H9 (cell line): ENCODE results near the gene PCCA. TPM values are rescaled to one million over a fixed set of nuclear protein-coding genes. Genes with fewer than 3 reads are reported as not detected.

Experiments
- DNase-seq: peaks from one replicate; pipeline ENCODE4 v3.0.0-alpha.2; 2017
- H2AFZ ChIP-seq: one replicate; pipeline ENCODE4 v1.6.1; 2013; ENCODE audit warnings: mild to moderate bottlenecking, low read length, control low read depth, moderate library complexity
- H2AK5ac ChIP-seq: 2 replicates; pipeline ENCODE4 v1.6.1; 2013; ENCODE audit warnings: low read length, control low read depth, mixed read lengths; ENCODE audit not compliant: insufficient read length
- H2BK120ac ChIP-seq: one replicate; pipeline ENCODE4 v1.6.1; 2013; ENCODE audit warnings: low read depth, mild to moderate bottlenecking, low read length, control low read depth, inconsistent platforms; ENCODE audit not compliant: poor library complexity, severe bottlenecking
- H2BK12ac ChIP-seq: 2 replicates; pipeline ENCODE4 v1.6.1; 2013; ENCODE audit warnings: low read length, control low read depth, mixed read lengths, low read depth; ENCODE audit not compliant: insufficient read length
- H2BK15ac ChIP-seq: 2 replicates; pipeline ENCODE4 v1.6.1; 2013; ENCODE audit warnings: low read depth, low read length, control low read depth
- H2BK20ac ChIP-seq: one replicate; pipeline ENCODE4 v1.6.1; 2013; ENCODE audit warnings: low read depth, mild to moderate bottlenecking, low read length, control low read depth, inconsistent platforms; ENCODE audit not compliant: poor library complexity, severe bottlenecking
- H2BK5ac ChIP-seq: 2 replicates; pipeline ENCODE4 v1.6.1; 2013; ENCODE audit warnings: low read length, control low read depth, mixed read lengths; ENCODE audit not compliant: insufficient read length
- H3K14ac ChIP-seq: 2 replicates; pipeline ENCODE4 v1.6.1; 2013; ENCODE audit warnings: low read length, control low read depth; ENCODE audit not compliant: insufficient read depth
- H3K18ac ChIP-seq: 2 replicates; pipeline ENCODE4 v1.6.1; 2013; ENCODE audit warnings: low read depth, mild to moderate bottlenecking, mixed read lengths, low read length, control low read depth; ENCODE audit not compliant: insufficient read length
- H3K23ac ChIP-seq: 2 replicates; pipeline ENCODE4 v1.6.1; 2013; ENCODE audit warnings: low read length, control low read depth, mixed read lengths, low read depth; ENCODE audit not compliant: insufficient read length
- H3K23me2 ChIP-seq: 2 replicates; pipeline ENCODE4 v1.6.1; 2013; ENCODE audit warnings: low read depth, mild to moderate bottlenecking, mixed read lengths, low read length, control low read depth; ENCODE audit not compliant: insufficient read length, poor library complexity, severe bottlenecking
- H3K27ac ChIP-seq: 2 replicates; pipeline ENCODE4 v1.5.1; 2013; ENCODE audit warnings: low read length, control low read depth, mixed read lengths, low read depth; ENCODE audit not compliant: insufficient read length
- H3K27me3 ChIP-seq: 2 replicates; pipeline ENCODE4 v1.6.1; 2013; ENCODE audit warnings: low read length, control low read depth, inconsistent platforms; ENCODE audit not compliant: insufficient read depth
- H3K4ac ChIP-seq: 2 replicates; pipeline ENCODE4 v1.6.1; 2013; ENCODE audit warnings: low read depth, mild to moderate bottlenecking, control low read depth, inconsistent platforms, low read length, moderate library complexity
- H3K4me1 ChIP-seq: 2 replicates; pipeline ENCODE4 v1.6.1; 2013; ENCODE audit warnings: low read length, control low read depth, inconsistent platforms; ENCODE audit not compliant: insufficient read depth
- H3K4me2 ChIP-seq: 2 replicates; pipeline ENCODE4 v1.6.1; 2013; ENCODE audit warnings: low read length, control low read depth, mixed read lengths; ENCODE audit not compliant: insufficient read length, insufficient read depth
- H3K56ac ChIP-seq: 2 replicates; pipeline ENCODE4 v1.6.1; 2013; ENCODE audit warnings: low read depth, mild to moderate bottlenecking, mixed read lengths, low read length, control low read depth; ENCODE audit not compliant: insufficient read length
- H3K79me1 ChIP-seq: 2 replicates; pipeline ENCODE4 v1.6.1; 2013; ENCODE audit warnings: low read depth, mild to moderate bottlenecking, moderate library complexity, low read length, control low read depth, inconsistent platforms; ENCODE audit not compliant: insufficient read depth, poor library complexity, severe bottlenecking
- H3K79me2 ChIP-seq: 2 replicates; pipeline ENCODE4 v1.6.1; 2013; ENCODE audit warnings: low read length, control low read depth, inconsistent platforms; ENCODE audit not compliant: insufficient read depth
- H3K9ac ChIP-seq: 2 replicates; pipeline ENCODE4 v1.6.1; 2013; ENCODE audit warnings: low read length, control low read depth, mixed read lengths; ENCODE audit not compliant: insufficient read length; ENCODE audit errors: extremely low read depth
- H3K9me3 ChIP-seq: one replicate; pipeline ENCODE4 v1.6.1; 2013; ENCODE audit warnings: low read depth, low read length, inconsistent platforms; ENCODE audit not compliant: control insufficient read depth
- H3T11ph ChIP-seq: one replicate; pipeline ENCODE4 v1.6.1; 2013; ENCODE audit warnings: mild to moderate bottlenecking, low read length, control low read depth, inconsistent platforms
- H4K20me1 ChIP-seq: one replicate; pipeline ENCODE4 v1.6.1; 2013; ENCODE audit not compliant: control insufficient read depth, insufficient read length, insufficient read depth
- H4K5ac ChIP-seq: 2 replicates; pipeline ENCODE4 v1.6.1; 2013; ENCODE audit warnings: low read depth, mild to moderate bottlenecking, mixed read lengths, low read length, control low read depth; ENCODE audit not compliant: insufficient read length
- H4K8ac ChIP-seq: replicated peaks from 2 replicates; pipeline ENCODE4 v1.6.1; 2013; ENCODE audit warnings: low read length, control low read depth, mixed read lengths, low read depth; ENCODE audit not compliant: insufficient read length
- H4K91ac ChIP-seq: 2 replicates; pipeline ENCODE4 v1.6.1; 2013; ENCODE audit warnings: low read depth, mild to moderate bottlenecking, moderate library complexity, mixed read lengths, low read length, control low read depth; ENCODE audit not compliant: insufficient read length
- H3K27ac Mint-ChIP-seq, 3 experiments: 2 replicates in 2 of 3; 3 replicates in 1 of 3; pipeline ENCODE4 v1.8.0; 2020 to 2021; ENCODE audit warnings: mixed read lengths in 3 of 3, mild to moderate bottlenecking in 1 of 3, moderate library complexity in 1 of 3
- H3K27me3 Mint-ChIP-seq: 2 replicates; pipeline ENCODE4 v1.8.0; 2021; ENCODE audit warnings: low read depth, mild to moderate bottlenecking, moderate library complexity, mixed read lengths
- H3K36me3 Mint-ChIP-seq, 3 experiments: 2 replicates in 2 of 3; 3 replicates in 1 of 3; pipeline ENCODE4 v1.8.0; 2020 to 2021; ENCODE audit warnings: low read depth in 3 of 3, mixed read lengths in 3 of 3; ENCODE audit not compliant: insufficient read depth in 1 of 3
- H3K4me1 Mint-ChIP-seq, 2 experiments: 2 replicates each; pipeline ENCODE4 v1.8.0; 2020; ENCODE audit warnings: mixed read lengths in 2 of 2
- H3K4me3 Mint-ChIP-seq, 2 experiments: 2 replicates in 1 of 2; 3 replicates in 1 of 2; pipeline ENCODE4 v1.8.0; 2020 to 2021; ENCODE audit warnings: mild to moderate bottlenecking in 2 of 2, mixed read lengths in 2 of 2, moderate library complexity in 1 of 2
- H3K9me3 Mint-ChIP-seq, 2 experiments: 2 replicates in 1 of 2; 3 replicates in 1 of 2; pipeline ENCODE4 v1.8.0; 2020; ENCODE audit warnings: mild to moderate bottlenecking in 2 of 2, mixed read lengths in 2 of 2, moderate library complexity in 1 of 2
- CTCF ChIP-seq: fragments of 200-600 bp; sonication (generic); conservative IDR thresholded peaks from 3 replicates; pipeline ENCODE4 v1.8.0; 2021; ENCODE audit warnings: antibody characterized with exemption, mild to moderate bottlenecking
- WGBS: extraction: QIAGEN DNeasy Blood & Tissue Kit; methylation state at CpG from one replicate; pipeline ENCODE4 v1.1.7; 2013; ENCODE audit warnings: missing lambda C conversion rate, low lambda C conversion rate, mixed read lengths; ENCODE audit not compliant: insufficient read length; ENCODE audit errors: extremely low coverage; 5-methylcytosine and 5-hydroxymethylcytosine counted together
- total RNA-seq: library from RNA; stranded (reverse); gene quantifications from 2 replicates; pipeline ENCODE4 v1.2.1, GENCODE V29; 2021

Gene PCCA
- total RNA-seq, 1 experiment from 2014 or later, result 56.5 TPM

- peak overlapping the region; percentile 82 to 94 (median 82) for H3K27ac Mint-ChIP-seq
- no CpG with 5 or more reads among the region's 4 CpGs for WGBS
- H2AFZ ChIP-seq, result no peak overlapping the region
These were observed 352.0 kb downstream of the PCCA start for GRCh38 chr13:100440751-100441425.

More at GRCh38 chr13:100440751-100441425, 352.0 kb downstream of the PCCA start:
- no peaks in the 10 kb centered on the region for H3K9me3 ChIP-seq
- H3K4me2 ChIP-seq, result no peak overlapping the region
- Mint-ChIP-seq H3K36me3 (peaks cover 2 to 5% (median 3%) of the 10 kb centered on the region in 3 experiments), H3K4me3 (no peak overlapping the region; a peak in 1 of 5 replicates), H3K27me3 (no peaks in the 10 kb centered on the region), H3K4me1 (peaks cover 44 to 53% of the 10 kb centered on the region in 2 experiments), H3K9me3 (no peaks in the 10 kb centered on the region)
- no peak overlapping the region for H4K91ac ChIP-seq
- no peak overlapping the region for H3K14ac ChIP-seq
- no peak overlapping the region for H3K56ac ChIP-seq
- no peak overlapping the region for H3K18ac ChIP-seq
- H2BK12ac ChIP-seq, result no peak overlapping the region
- H2BK15ac ChIP-seq, result no peak overlapping the region
- no peak overlapping the region for H4K8ac ChIP-seq
- no peak overlapping the region for H3K4ac ChIP-seq
- no peak overlapping the region for H3T11ph ChIP-seq
- no peak overlapping the region for H2BK5ac ChIP-seq
- no peaks in the 10 kb centered on the region; the same call in 1 of the 2 replicates for H3K79me2 ChIP-seq
- no peak overlapping the region for H2BK120ac ChIP-seq
- no peak for DNase-seq
- H4K5ac ChIP-seq, result no peak overlapping the region
- no peaks in the 10 kb centered on the region for H3K27me3 ChIP-seq
- H4K20me1 ChIP-seq, result no peaks in the 10 kb centered on the region
- no peak overlapping the region for H2AK5ac ChIP-seq
- TF ChIP-seq CTCF, result no peak
- no peaks in the 10 kb centered on the region for H3K23me2 ChIP-seq
- no peak overlapping the region for H3K9ac ChIP-seq
- peaks cover 12% of the 10 kb centered on the region for H3K4me1 ChIP-seq
- H3K79me1 ChIP-seq, result no peaks in the 10 kb centered on the region
- no peak overlapping the region for H3K27ac ChIP-seq
- H2BK20ac ChIP-seq, result no peak overlapping the region
- H3K23ac ChIP-seq, result no peak overlapping the region
